ENCODE measurements around the gene ASF1B. TPM values are rescaled to one million over a fixed set of nuclear protein-coding genes. Genes with fewer than 3 reads are reported as not detected.

ASF1B gene
- total RNA-seq, 1 donor from 2014 or later: 16.4 TPM

DNA sequence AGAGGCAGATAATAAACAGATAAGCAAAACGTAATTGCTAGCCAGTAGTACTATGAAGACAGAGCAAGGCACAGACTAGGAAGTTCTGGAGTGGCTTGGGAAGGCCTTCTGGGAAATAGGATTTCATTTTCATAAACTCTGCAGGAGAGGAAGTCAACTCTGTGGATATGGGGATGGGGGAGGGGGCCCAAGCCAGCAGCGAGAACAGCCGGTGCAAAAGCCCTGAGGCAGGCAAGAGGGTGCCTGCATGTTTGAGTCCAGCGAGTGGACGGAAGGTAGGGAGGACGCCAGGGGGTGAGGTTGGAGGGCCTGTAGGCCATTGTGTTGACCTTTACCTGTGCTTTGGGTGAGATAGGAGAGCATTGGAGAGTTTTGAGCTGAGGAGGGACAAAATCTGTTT is 9.0 kb upstream of the ASF1B start:
- no peaks in the 10 kb centered on the region for H3K9me3 Mint-ChIP-seq
- Histone ChIP-seq H3K9ac (no peak overlapping the region), H2AFZ (replicated peaks) (no peak overlapping the region), H3K4me2 (no peak overlapping the region), H3K4me3 (no peak overlapping the region), H3K4me1 (peaks cover 25% of the 10 kb centered on the region), H3K27ac (no peak overlapping the region), H3K9me3 (ENCODE audit: low read depth) (no peaks in the 10 kb centered on the region), H3K36me3 (no peaks in the 10 kb centered on the region), H3F3A (ENCODE audit: low read depth) (peaks cover 28% of the 10 kb centered on the region), H4K20me1 (ENCODE audit: low read depth) (peaks cover 42% of the 10 kb centered on the region), H3K79me2 (ENCODE audit: low read depth) (no peaks in the 10 kb centered on the region), H3K27me3 (no peaks in the 10 kb centered on the region)
- H3K36me3 Mint-ChIP-seq: peaks cover 2% of the 10 kb centered on the region
- no peak overlapping the region for H3K4me3 Mint-ChIP-seq
- TF ChIP-seq EZH2phosphoT487 (IDR thresholded peaks at IDR 0.05) (no peak), EZH2 (IDR thresholded peaks at IDR 0.05) (no peak)
- TF ChIP-seq, protein P1, sequence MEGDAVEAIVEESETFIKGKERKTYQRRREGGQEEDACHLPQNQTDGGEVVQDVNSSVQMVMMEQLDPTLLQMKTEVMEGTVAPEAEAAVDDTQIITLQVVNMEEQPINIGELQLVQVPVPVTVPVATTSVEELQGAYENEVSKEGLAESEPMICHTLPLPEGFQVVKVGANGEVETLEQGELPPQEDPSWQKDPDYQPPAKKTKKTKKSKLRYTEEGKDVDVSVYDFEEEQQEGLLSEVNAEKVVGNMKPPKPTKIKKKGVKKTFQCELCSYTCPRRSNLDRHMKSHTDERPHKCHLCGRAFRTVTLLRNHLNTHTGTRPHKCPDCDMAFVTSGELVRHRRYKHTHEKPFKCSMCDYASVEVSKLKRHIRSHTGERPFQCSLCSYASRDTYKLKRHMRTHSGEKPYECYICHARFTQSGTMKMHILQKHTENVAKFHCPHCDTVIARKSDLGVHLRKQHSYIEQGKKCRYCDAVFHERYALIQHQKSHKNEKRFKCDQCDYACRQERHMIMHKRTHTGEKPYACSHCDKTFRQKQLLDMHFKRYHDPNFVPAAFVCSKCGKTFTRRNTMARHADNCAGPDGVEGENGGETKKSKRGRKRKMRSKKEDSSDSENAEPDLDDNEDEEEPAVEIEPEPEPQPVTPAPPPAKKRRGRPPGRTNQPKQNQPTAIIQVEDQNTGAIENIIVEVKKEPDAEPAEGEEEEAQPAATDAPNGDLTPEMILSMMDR (IDR thresholded peaks at IDR 0.05): no peak
- peaks cover 31% of the 10 kb centered on the region for H3K4me1 Mint-ChIP-seq
- no peak for DNase-seq (ENCODE audit: low spot score)
- peaks cover 6% of the 10 kb centered on the region for H3K27me3 Mint-ChIP-seq (ENCODE audit: insufficient read depth, low read depth)
- peak overlapping the region; percentile 24 for H3K27ac Mint-ChIP-seq

DNA sequence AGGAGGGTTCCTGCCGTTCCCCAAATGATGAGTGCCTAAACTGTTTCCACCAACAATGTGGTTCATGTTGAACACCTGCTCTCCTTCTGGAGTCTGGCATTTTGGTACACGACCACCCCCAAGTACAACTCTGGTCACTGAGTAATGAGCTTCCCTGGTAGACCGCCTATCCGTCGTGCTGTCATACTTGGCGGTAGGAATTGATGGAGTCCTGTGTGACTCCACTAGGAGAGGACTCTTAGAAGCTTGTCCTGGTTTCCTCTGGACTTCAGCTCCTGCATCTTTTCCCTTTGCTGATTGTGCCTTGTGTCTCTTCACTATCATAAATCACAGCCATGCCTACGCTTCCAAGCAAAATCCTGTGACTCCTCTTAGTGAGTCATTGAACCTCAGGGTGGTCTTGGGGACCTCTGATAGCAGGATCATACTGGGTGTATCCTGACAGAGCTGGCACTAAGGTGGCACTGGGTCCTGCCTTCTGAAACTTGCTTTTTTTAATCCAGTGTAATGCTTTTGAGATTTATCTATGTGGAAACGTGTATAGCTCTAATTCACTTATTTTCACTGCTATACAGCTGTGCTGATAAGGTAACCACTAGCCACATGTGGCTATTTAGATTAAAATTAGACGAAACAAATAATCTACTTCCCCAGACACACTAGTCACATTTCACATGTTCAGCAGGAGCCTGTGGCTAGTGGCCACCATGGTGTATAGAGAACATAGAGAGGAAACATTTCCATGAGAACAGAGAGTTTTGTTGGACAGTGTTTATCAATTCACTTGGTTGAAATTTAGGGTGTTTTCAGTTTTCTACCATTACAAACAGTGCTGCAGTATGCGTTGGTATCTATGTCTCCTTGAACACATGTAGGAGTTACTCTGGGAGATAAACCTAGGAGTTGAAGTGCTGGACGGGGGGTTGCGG is 6.1 kb upstream of the ASF1B start:
- Histone ChIP-seq H3K27ac (no peak overlapping the region), H3F3A (ENCODE audit: low read depth) (peaks cover 34% of the 10 kb centered on the region), H3K36me3 (no peaks in the 10 kb centered on the region), H3K4me1 (peaks cover 6% of the 10 kb centered on the region), H4K20me1 (ENCODE audit: low read depth) (peaks cover 27% of the 10 kb centered on the region), H3K9ac (no peak overlapping the region), H3K9me3 (ENCODE audit: low read depth) (no peaks in the 10 kb centered on the region), H3K79me2 (ENCODE audit: low read depth) (no peaks in the 10 kb centered on the region), H3K27me3 (no peaks in the 10 kb centered on the region), H3K4me3 (no peak overlapping the region), H2AFZ (replicated peaks) (no peak overlapping the region), H3K4me2 (no peak overlapping the region)
- H3K36me3 Mint-ChIP-seq: peaks cover 2% of the 10 kb centered on the region
- H3K27ac Mint-ChIP-seq: no peak overlapping the region
- TF ChIP-seq, protein P1 (IDR thresholded peaks at IDR 0.05): no peak
- no peak for TF ChIP-seq EZH2phosphoT487 (IDR thresholded peaks at IDR 0.05)
- no peak for TF ChIP-seq EZH2 (IDR thresholded peaks at IDR 0.05)
- peaks cover 30% of the 10 kb centered on the region for H3K4me1 Mint-ChIP-seq
- no peaks in the 10 kb centered on the region for H3K9me3 Mint-ChIP-seq
- peaks cover 3% of the 10 kb centered on the region for H3K27me3 Mint-ChIP-seq (ENCODE audit: insufficient read depth, low read depth)
- no peak overlapping the region for H3K4me3 Mint-ChIP-seq
- no peak for DNase-seq (ENCODE audit: low spot score)

DNA sequence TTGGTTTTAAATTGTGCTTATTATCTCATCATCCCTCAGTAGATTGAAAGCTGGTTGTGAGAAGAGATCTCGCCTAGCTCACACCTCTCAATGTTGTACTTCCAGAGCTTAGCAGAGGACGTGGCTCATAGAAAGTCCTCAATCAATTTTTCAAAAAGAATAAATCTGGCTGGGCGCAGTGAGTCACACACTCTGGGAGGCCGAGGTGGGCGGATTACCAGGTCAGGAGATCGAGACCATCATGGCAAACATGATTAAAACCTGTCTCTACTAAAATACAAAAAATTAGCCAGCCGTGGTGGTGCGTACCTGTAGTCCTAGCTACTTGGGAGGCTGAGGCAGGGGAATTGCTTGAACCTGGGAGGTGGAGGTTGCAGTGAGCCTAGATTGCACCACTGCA is 4.7 kb upstream of the ASF1B start:
- H3K4me3 Mint-ChIP-seq: no peak overlapping the region
- no peaks in the 10 kb centered on the region for H3K9me3 ChIP-seq (ENCODE audit: low read depth)

More for the DNA sequence above, 4.7 kb upstream of the ASF1B start:
- Histone ChIP-seq H2AFZ (replicated peaks) (no peak overlapping the region), H3F3A (ENCODE audit: low read depth) (peaks cover 34% of the 10 kb centered on the region), H3K27ac (no peak overlapping the region), H4K20me1 (ENCODE audit: low read depth) (peaks cover 23% of the 10 kb centered on the region), H3K27me3 (no peaks in the 10 kb centered on the region), H3K4me1 (peaks cover 6% of the 10 kb centered on the region), H3K79me2 (ENCODE audit: low read depth) (peaks cover 2% of the 10 kb centered on the region), H3K36me3 (no peaks in the 10 kb centered on the region), H3K4me2 (no peak overlapping the region), H3K4me3 (no peak overlapping the region), H3K9ac (no peak overlapping the region)
- peaks cover 3% of the 10 kb centered on the region for H3K27me3 Mint-ChIP-seq (ENCODE audit: insufficient read depth, low read depth)
- DNase-seq (ENCODE audit: low spot score): no peak
- peaks cover 30% of the 10 kb centered on the region for H3K4me1 Mint-ChIP-seq
- no peaks in the 10 kb centered on the region for H3K9me3 Mint-ChIP-seq
- TF ChIP-seq, protein P1 (IDR thresholded peaks at IDR 0.05): no peak
- TF ChIP-seq EZH2 (IDR thresholded peaks at IDR 0.05) (no peak), EZH2phosphoT487 (IDR thresholded peaks at IDR 0.05) (no peak)
- no peak overlapping the region for H3K27ac Mint-ChIP-seq
- H3K36me3 Mint-ChIP-seq: peaks cover 2% of the 10 kb centered on the region
